PC-3 (cell line): ENCODE data around the gene PGS1.

ENCODE experiments used
- CTCF ChIP-seq: fragments of 300-600 bp; sonication (generic); conservative IDR thresholded peaks from 2 replicates; pipeline ENCODE4 v1.5.1; 2017; ENCODE audit warnings: antibody characterized with exemption, low read depth, mild to moderate bottlenecking, low read length
- EZH2 ChIP-seq: fragments of 300-600 bp; sonication (generic); IDR thresholded peaks from one replicate; pipeline ENCODE4 v1.6.1; 2017; ENCODE audit warnings: antibody characterized with exemption, mild to moderate bottlenecking, low read length; ENCODE audit not compliant: unreplicated experiment

- no peak for TF ChIP-seq CTCF
- no peak for TF ChIP-seq EZH2
These were observed 8.6 kb upstream of the PGS1 start for GRCh38 chr17:78369791-78370381.
